Measurements from ENCODE around the gene ACRBP.

ACRBP gene

DNA sequence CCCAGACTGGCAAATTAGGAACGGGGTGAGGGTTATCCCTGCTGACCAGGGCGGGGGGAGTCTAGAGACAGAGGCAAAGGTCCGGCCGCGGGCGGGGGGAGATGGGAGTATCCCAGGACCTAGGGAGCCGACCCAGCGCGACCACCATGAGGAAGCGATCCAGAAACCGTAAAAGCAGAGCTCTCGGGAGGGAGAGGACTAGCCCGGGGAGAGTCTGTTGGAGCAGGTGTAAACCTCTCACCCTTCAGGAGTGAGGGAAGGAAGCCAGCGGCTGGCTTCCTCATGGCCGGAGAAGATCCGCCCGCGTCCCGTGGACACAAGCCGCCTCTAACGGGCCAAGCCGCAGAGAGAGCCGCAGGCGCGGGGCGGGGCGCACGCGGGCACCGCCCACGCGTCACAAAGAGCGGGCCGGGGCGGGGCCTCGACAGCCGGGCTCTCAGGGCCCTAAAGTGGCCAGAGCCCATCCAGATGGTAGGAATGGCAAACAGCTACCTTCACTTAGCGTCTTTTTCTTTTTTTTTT is at the start of gene ACRBP:
Gene ACRBP, minus strand, starts transcription at position 350 of the 522 bp plus-strand sequence. Its CDS starts 66 bp downstream, at position 284.
- TF ChIP-seq, protein P1, sequence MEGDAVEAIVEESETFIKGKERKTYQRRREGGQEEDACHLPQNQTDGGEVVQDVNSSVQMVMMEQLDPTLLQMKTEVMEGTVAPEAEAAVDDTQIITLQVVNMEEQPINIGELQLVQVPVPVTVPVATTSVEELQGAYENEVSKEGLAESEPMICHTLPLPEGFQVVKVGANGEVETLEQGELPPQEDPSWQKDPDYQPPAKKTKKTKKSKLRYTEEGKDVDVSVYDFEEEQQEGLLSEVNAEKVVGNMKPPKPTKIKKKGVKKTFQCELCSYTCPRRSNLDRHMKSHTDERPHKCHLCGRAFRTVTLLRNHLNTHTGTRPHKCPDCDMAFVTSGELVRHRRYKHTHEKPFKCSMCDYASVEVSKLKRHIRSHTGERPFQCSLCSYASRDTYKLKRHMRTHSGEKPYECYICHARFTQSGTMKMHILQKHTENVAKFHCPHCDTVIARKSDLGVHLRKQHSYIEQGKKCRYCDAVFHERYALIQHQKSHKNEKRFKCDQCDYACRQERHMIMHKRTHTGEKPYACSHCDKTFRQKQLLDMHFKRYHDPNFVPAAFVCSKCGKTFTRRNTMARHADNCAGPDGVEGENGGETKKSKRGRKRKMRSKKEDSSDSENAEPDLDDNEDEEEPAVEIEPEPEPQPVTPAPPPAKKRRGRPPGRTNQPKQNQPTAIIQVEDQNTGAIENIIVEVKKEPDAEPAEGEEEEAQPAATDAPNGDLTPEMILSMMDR (IDR thresholded peaks at IDR 0.05), result no peak

DNA sequence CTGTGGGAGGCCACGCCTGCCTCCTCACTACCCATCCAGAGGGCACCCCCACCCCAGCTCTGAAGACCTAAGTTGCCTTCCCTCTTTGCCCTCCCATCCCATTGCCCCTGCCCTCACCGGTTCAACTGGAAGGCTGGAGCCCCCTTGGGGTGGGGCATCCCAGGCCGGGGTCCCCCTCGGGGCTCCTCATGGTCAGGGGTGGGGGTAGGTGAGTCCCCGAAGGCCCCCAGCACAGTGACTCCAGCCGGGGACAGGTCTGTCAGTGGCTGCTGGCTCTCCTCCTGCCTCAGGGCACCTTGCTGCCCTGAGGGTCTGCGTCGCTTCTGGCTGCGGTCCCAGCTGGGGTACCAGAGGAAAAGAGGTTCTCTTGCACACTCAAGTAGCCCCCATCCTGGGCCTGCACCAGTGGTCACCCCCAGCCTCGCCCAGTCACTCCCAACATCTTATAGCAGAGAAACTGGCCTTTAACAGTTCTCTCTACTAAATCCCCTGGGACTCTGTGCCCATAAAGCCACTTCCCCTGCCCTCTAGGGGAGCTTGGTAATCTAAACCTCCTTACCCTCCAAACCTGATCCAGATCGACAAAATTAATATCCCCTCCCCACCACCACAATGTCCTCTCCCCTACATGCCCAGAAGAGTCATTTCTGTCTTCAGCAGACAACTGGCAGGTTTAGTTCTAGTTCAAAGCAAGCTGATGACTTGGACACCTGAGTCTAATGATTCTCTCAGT is 48.2 kb upstream of the ACRBP start:
- TF ChIP-seq, protein P1 (IDR thresholded peaks at IDR 0.05), result no peak

DNA sequence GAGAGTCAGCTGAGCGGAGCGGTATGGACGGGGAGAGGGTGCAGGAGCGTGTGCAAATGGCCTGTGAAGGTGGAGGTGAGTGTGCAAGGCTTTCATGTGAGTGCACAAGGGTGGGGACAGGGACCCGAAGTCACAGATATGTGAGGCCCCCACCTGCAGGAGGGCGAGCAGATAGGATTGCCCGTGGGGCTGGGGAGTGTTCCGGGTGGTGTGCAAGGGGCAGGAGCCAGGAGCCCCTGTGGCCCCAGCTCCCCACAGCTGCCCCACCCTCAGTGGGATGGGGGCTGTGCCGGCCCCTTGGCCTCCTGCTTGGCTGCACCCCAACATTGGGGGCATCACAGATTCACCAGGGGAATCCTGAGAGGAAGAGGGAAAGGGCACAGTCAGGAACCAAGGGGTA is 47.5 kb upstream of the ACRBP start:
- TF ChIP-seq, protein P1 (IDR thresholded peaks at IDR 0.05), result no peak

DNA sequence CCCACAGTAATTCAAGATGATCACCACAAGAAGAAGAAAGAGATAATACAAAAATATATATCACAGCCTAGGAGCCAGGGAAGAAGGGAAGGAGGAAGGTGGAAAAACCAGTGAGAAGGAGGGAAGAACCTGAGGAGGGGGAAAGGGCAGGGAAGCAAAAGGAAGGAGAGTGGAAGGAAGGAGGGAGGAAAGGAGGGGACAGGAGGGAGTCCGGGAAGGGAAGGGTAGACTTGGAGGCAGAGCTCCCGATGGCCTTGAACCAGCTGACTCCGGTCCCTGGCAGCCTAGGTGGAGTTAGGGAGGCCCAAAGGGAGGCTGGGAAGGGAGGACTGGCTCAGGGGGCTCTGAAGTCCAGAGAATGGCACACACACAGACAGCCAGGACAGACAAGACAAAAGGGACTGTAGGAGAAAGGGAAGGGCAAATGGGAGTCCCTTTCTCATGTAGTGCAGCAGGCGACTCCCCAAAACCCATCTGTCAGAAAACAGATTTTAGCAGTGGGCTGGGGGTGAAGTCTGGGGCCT is 46.7 kb upstream of the ACRBP start:
- TF ChIP-seq, protein P1 (IDR thresholded peaks at IDR 0.05), result no peak

DNA sequence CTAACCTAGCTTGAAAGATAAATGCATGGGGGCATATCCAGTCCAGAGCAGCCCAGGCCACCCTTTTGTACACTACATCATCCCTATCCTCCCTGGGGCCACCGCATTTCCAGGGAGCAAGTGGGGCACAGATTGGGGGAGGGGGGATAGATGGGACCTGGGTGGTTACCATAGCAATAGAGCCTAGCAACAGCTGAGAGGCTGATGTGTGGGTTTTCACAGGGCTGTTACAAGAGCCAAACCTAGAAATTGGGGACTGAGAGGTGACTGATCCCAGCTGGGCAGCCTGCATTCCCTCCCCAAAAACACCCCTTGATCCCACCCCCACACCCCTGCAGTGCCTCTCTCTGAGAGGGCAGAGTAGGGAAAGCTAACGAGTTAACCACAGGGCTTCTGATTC is 45.7 kb upstream of the ACRBP start:
- TF ChIP-seq, protein P1 (IDR thresholded peaks at IDR 0.05), result no peak

DNA sequence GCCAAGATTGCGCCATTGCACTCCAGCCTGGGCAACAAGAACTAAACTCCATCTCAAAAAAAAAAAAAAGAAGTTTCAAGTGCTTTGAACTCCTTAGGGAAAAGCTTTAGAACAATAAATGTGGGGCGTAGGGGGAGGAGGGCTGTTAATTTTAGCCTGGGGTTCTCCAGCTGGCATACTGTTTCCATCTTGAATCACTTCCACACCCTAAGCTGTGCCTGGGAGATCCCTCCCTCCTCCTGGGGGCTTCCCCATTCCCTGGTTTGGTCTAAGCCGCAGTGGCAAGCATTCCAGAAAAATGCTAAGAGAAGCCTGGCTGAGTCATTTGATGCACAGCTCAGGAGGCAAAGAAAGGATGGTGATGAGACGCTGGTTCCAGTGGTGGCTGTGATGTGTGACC is 44.2 kb upstream of the ACRBP start:
- TF ChIP-seq, protein P1 (IDR thresholded peaks at IDR 0.05), result no peak

DNA sequence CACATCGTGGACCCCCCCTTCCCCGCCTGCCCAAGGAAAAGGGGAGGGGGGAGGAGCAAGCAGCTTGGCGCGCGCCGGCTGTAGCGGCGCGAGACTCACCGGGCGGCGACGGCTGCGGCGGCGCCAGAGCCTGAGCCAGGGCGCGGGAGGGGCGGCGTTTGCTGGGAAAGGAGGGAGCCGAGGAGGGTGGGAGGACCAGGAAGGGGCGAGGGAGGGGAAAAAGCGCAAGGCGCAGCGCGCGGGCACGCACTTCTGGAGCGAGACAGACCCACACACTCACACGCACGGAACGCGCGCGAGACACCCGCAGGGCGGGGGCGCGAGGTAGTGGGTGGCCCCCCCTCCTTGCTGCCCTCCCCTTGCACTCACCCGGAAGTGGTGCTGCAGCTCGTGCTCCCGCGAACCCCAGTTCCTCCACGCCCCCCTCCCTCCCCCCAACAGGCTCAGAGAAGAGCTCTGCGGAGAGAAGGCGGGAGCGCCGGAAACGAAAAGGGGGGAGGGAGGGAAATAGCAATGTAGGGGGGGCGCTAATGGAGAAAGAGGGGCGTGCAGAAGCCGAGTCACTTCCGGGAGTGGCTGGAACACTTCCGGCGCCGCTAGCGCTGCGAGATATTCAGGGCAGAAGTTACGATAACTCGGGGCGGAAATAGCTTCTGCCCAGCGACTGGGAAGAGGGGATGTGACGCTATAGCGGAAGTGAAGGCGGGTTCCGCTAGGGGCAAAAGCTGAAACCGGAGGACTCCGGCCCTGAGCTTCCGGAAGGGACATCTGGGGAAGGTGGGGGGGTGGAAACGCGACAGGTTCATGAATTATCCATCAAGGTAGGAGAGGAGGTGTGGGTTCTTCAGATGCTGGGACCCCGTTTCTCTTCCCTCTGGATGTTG is 42.0 kb upstream of the ACRBP start, which contains the start of gene ZNF384:
Gene ZNF384, minus strand, starts transcription at position 377 of the 884 bp plus-strand sequence. CDS start 9,855 bp downstream, outside the sequence.
- TF ChIP-seq, protein P1 (IDR thresholded peaks at IDR 0.05), result no peak

Data from LNCAP (cell line).